K562 (cell line): ENCODE data around the gene KCND2. TPM values are rescaled to one million over a fixed set of nuclear protein-coding genes. Genes with fewer than 3 reads are reported as not detected.

Source experiments
- ATAC-seq: fragments of 200-7000 bp; cut with Tn5 transposase; 3 replicates; pipeline ENCODE4 v1.9.1; 2020; ENCODE audit warnings: moderate library complexity
- BruUV-seq: library from RNA; stranded (reverse); fragments of 400-500 nt; replicated peaks from 2 replicates; lab custom pipeline; 2021; lab: Mats Ljungman, UMichigan
- CTCF ChIA-PET: fragments of 300-600 bp; formaldehyde crosslinking; extraction: SDS; loops from one replicate; lab custom pipeline; 2021; ENCODE audit warnings: low intra/inter-chr PET ratio; lab: Yijun Ruan, JAX
- POLR2A ChIA-PET: fragments of 300-600, 350-650 bp; sonication (Branson Sonifier 250); formaldehyde crosslinking; extraction: SDS; loops from one replicate; lab custom pipeline; 2021; ENCODE audit warnings: antibody characterized with exemption, inconsistent platforms; lab: Yijun Ruan, JAX
- DNase-seq, 4 experiments: peaks; one replicate each; pipeline versions ENCODE4 v3.0.0 to v3.0.0-alpha.2; 2011 to 2018; ENCODE audit warnings: low spot score in 3 of 4, mixed read lengths in 3 of 4; ENCODE audit errors: extremely low read depth in 1 of 4
- FAIRE-seq: peaks from 2 replicates; lab custom pipeline; 2011; peaks lifted over from hg19 to GRCh38; lab: Jason Lieb, UNC
- H2AFZ ChIP-seq: 2 replicates; pipeline ENCODE4 v1.6.0; 2011; ENCODE audit warnings: low read depth, low read length, control low read depth, inconsistent platforms
- H3K27ac ChIP-seq: fragments of 200-600 bp; 3 replicates; pipeline ENCODE4 v1.8.0; 2011; ENCODE audit warnings: low read depth, mild to moderate bottlenecking, control low read depth, inconsistent platforms, low read length, moderate library complexity, mixed read lengths; ENCODE audit errors: extremely low read depth
- H3K27me3 ChIP-seq, 2 experiments: fragments of 300-600 bp in 1 of 2; 2 replicates in 1 of 2; 3 replicates in 1 of 2; pipeline versions ENCODE4 v1.6.0 to v1.8.0; 2011; ENCODE audit warnings: inconsistent platforms in 2 of 2, low read length in 2 of 2, mild to moderate bottlenecking in 1 of 2, mixed read lengths in 1 of 2, moderate library complexity in 1 of 2; ENCODE audit not compliant: control insufficient read depth in 2 of 2, insufficient read depth in 2 of 2
- H3K36me3 ChIP-seq: fragments of 300-600 bp; 3 replicates; pipeline ENCODE4 v1.8.0; 2011; ENCODE audit warnings: mild to moderate bottlenecking, low read length, inconsistent platforms; ENCODE audit not compliant: control insufficient read depth, insufficient read depth
- H3K4me1 ChIP-seq, 2 experiments: fragments of 200-600 bp in 1 of 2; replicated peaks in 1 of 2; 2 replicates in 1 of 2; 3 replicates in 1 of 2; pipeline versions ENCODE4 v1.5.1 to v1.8.0; 2011; ENCODE audit warnings: inconsistent platforms in 2 of 2, low read length in 2 of 2, mild to moderate bottlenecking in 1 of 2, mixed read lengths in 1 of 2, moderate library complexity in 1 of 2; ENCODE audit not compliant: control insufficient read depth in 2 of 2, insufficient read depth in 2 of 2
- H3K4me2 ChIP-seq: 2 replicates; pipeline ENCODE4 v1.6.1; 2011; ENCODE audit warnings: low read length, control low read depth, inconsistent platforms, mixed read lengths; ENCODE audit not compliant: insufficient read depth
- H3K4me3 ChIP-seq: fragments of 200-600 bp; sonication (generic), shearing (Covaris generic); 2 replicates; pipeline ENCODE4 v1.5.1; 2016; ENCODE audit warnings: control low read depth, inconsistent platforms
- H3K79me2 ChIP-seq: fragments of 200-600 bp; 3 replicates; pipeline ENCODE4 v1.8.0; 2011; ENCODE audit warnings: low read length, inconsistent platforms; ENCODE audit not compliant: control insufficient read depth, insufficient read depth
- H3K9ac ChIP-seq, 2 experiments: 2 replicates each; pipeline versions ENCODE4 v1.6.0 to v1.6.1; 2011; ENCODE audit warnings: low read depth in 2 of 2, low read length in 2 of 2, control low read depth in 1 of 2, inconsistent platforms in 1 of 2, mild to moderate bottlenecking in 1 of 2, mixed read lengths in 1 of 2; ENCODE audit not compliant: insufficient read depth in 1 of 2
- H3K9me1 ChIP-seq: one replicate; pipeline ENCODE4 v1.6.0; 2011; ENCODE audit warnings: inconsistent platforms, mild to moderate bottlenecking, low read length, moderate library complexity; ENCODE audit not compliant: control insufficient read depth, insufficient read depth
- H3K9me3 ChIP-seq: replicated peaks from 2 replicates; pipeline ENCODE4 v1.5.1; 2011; ENCODE audit warnings: low read depth, low read length, inconsistent platforms; ENCODE audit not compliant: control insufficient read depth, insufficient read depth
- H4K20me1 ChIP-seq: replicated peaks from 2 replicates; pipeline ENCODE4 v1.6.1; 2011; ENCODE audit warnings: low read length, inconsistent platforms, mixed read lengths; ENCODE audit not compliant: control insufficient read depth, insufficient read depth
- AFF4 ChIP-seq: sonication (generic); formaldehyde crosslinking; IDR thresholded peaks from 2 replicates; pipeline ENCODE4 v1.8.0; 2023; ENCODE audit warnings: mild to moderate bottlenecking, missing genetic modification reagents
- CCNT2 ChIP-seq: IDR thresholded peaks from 2 replicates; pipeline ENCODE4 v1.6.1; 2011; ENCODE audit warnings: borderline replicate concordance, low read depth, mild to moderate bottlenecking, moderate library complexity, mixed read lengths, low read length; ENCODE audit not compliant: insufficient read length; ENCODE audit errors: extremely low read depth
- NCOA6 ChIP-seq: fragments of 450-650 bp; IDR thresholded peaks from 2 replicates; pipeline ENCODE4 v1.6.1; 2017; ENCODE audit warnings: mild to moderate bottlenecking
- NEUROD1 ChIP-seq: fragments of 150-350 bp; IDR thresholded peaks from 2 replicates; pipeline ENCODE4 v1.6.1; 2014; ENCODE audit warnings: borderline replicate concordance, low read length, low read depth; ENCODE audit not compliant: partially characterized antibody
- ZBTB2 ChIP-seq: fragments of 450-650 bp; IDR thresholded peaks from 2 replicates; pipeline ENCODE4 v1.6.1; 2016; ENCODE audit warnings: antibody characterized with exemption
- ZFX ChIP-seq: sonication (generic); formaldehyde crosslinking; IDR thresholded peaks from 2 replicates; pipeline ENCODE4 v1.8.0; 2022; ENCODE audit warnings: mild to moderate bottlenecking, missing genetic modification reagents, moderate library complexity
- ZNF324 ChIP-seq: fragments of 250-450 bp; sonication (Bioruptor Pico); IDR thresholded peaks from 2 replicates; pipeline ENCODE4 v1.4.0; 2020; ENCODE audit warnings: mild to moderate bottlenecking
- ZNF695 ChIP-seq: fragments of 450-650 bp; formaldehyde crosslinking; IDR thresholded peaks from 2 replicates; pipeline ENCODE4 v1.4.0; 2020; ENCODE audit warnings: mild to moderate bottlenecking, moderate library complexity
- WGBS: fragments of 100-300 bp; shearing (Covaris generic); methylation state at CpG from one replicate; pipeline ENCODE4 v1.1.6; 2016; ENCODE audit warnings: low coverage, mixed read lengths; ENCODE audit not compliant: insufficient coverage; ENCODE audit errors: missing lambda C conversion rate; 5-methylcytosine and 5-hydroxymethylcytosine counted together
- in situ Hi-C: fragments of 300-500 bp; cut with MboI; formaldehyde crosslinking; loops from 4 replicates; pipeline ENCODE4 v1.15.0; 2018; ENCODE audit warnings: inconsistent platforms, mixed read lengths
- intact Hi-C: fragments of 100-400 bp; cut with micrococcal nuclease; formaldehyde crosslinking; loops from 2 replicates; pipeline ENCODE4 v1.14.2; 2022
- polyA plus RNA-seq, 8 experiments: library from polyadenylated mRNA; depleted of rRNA in 4 of 8; stranded (reverse) in 5 of 8; unstranded in 3 of 8; fragments of >200 nt; fragmentation: Nextera tagmentation in 2 of 8; fragmentation: Illumina TruSeq in 1 of 8; extraction: Ambion mirVana in 2 of 8; extraction: Trizol in 1 of 8; gene quantifications; 2 replicates each; pipeline versions ENCODE4 v1.2.1 to v1.2.3, GENCODE V29; 2011 to 2014; ENCODE audit warnings: inconsistent platforms in 1 of 8, missing spikeins in 1 of 8
- total RNA-seq, 7 experiments: library from RNA; depleted of rRNA in 6 of 7; stranded (reverse); fragments of >200 nt in 6 of 7; fragmentation: Illumina TruSeq in 2 of 7; extraction: Trizol in 2 of 7; gene quantifications; 2 replicates each; pipeline versions ENCODE4 v1.2.1 to v1.2.3, GENCODE V29; 2011 to 2021; ENCODE audit warnings: low replicate concordance in 1 of 7

KCND2 gene
- total and polyA plus RNA-seq, 9 of the 15 experiments (the other 6 are each of a cell fraction or from before 2014, with no cell fraction given): 0.03 to 0.12 TPM; not detected in 7

- TF ChIP-seq ZBTB2: no peak
- no peak for TF ChIP-seq ZFX (CRISPR knock-in tag)
- TF ChIP-seq CCNT2: no peak
Observed at GRCh38 chr7:120718361-120718760, 445.4 kb downstream of the KCND2 start (continued).

GRCh38 chr7:120720317-120720716 is 447.3 kb downstream of the KCND2 start:
- Histone ChIP-seq H3K4me2 (no peak overlapping the region), H4K20me1 (no peaks in the 10 kb centered on the region), H3K79me2 (no peaks in the 10 kb centered on the region), H3K27me3 (no peaks in the 10 kb centered on the region), H3K4me3 (no peak overlapping the region), H3K9me3 (no peaks in the 10 kb centered on the region), H3K27ac (no peak overlapping the region), H3K9ac (no peak overlapping the region), H3K36me3 (no peaks in the 10 kb centered on the region), H3K9me1 (no peaks in the 10 kb centered on the region), H2AFZ (no peak overlapping the region), H3K4me1 (no peaks in the 10 kb centered on the region)
- ATAC-seq (no peak), DNase-seq (no peak), FAIRE-seq (no peak)
- POLR2A ChIA-PET: interaction anchor here (0.8 kb wide), 1 partner anchor 9 kb away, joined by 4 read pairs; no protein-coding TSS in a partner anchor
- in situ Hi-C loops (no loop called here), intact Hi-C loops (loop anchor here (10.0 kb wide), 1 partner anchor 446 kb away; the partner anchor contains the start of gene KCND2)
- 3% methylated on average over 2 of the region's 2 CpGs for WGBS
- BruUV-seq: no TSS peak
- CTCF ChIA-PET: no interaction called here
- TF ChIP-seq ZNF324 (CRISPR knock-in tag): no peak
- no peak for TF ChIP-seq ZNF695
- TF ChIP-seq AFF4 (CRISPR knock-in tag): no peak
- no peak for TF ChIP-seq NCOA6
- no peak for TF ChIP-seq NEUROD1
